ENCODE results near the gene ZNF764.

GRCh38 chr16:30570636-30571444, 12.7 kb upstream of the ZNF764 start:
- no peak for TF ChIP-seq CTCF (IDR thresholded peaks at IDR 0.05; ENCODE audit: insufficient read depth, low read length, poor library complexity, severe bottlenecking)
- TF ChIP-seq EZH2phosphoT487 (conservative IDR thresholded peaks at IDR 0.05; ENCODE audit: low read length) = no peak
